Activated CD8-positive, alpha-beta T cell treated with anti-CD3 and anti-CD28 coated beads, Interleukin-2, amount 10 ng/mL, durations not matched to agents 7 days and 5 days (primary cell): Measurements from ENCODE around the gene PTPRH. TPM values are rescaled to one million over a fixed set of nuclear protein-coding genes. Genes with fewer than 3 reads are reported as not detected.
A peak's percentile ranks its signal among the peaks of the same experiment; 100 is the strongest.

ENCODE experiments used
- ATAC-seq: fragments of 150-1000 bp; cut with Tn5 transposase; one replicate; pipeline ENCODE4 v1.10.0; 2021; ENCODE audit warnings: moderate library complexity
- CTCF ChIA-PET: fragments of 350-600 bp; sonication (Branson Sonifier 250); formaldehyde crosslinking; loops from one replicate; lab custom pipeline; 2021; ENCODE audit warnings: antibody characterized with exemption; lab: Charles Lee
- POLR2A ChIA-PET: fragments of 350-600 bp; sonication (Branson Sonifier 250); formaldehyde crosslinking; loops from one replicate; lab custom pipeline; 2021; ENCODE audit warnings: antibody characterized with exemption; lab: Charles Lee
- DNase-seq: peaks from one replicate; pipeline ENCODE4 v3.0.0-alpha.2; 2020
- H3K27ac Mint-ChIP-seq: one replicate; pipeline ENCODE4 v1.8.0; 2021; ENCODE audit warnings: mild to moderate bottlenecking, mixed read lengths
- H3K27me3 Mint-ChIP-seq: one replicate; pipeline ENCODE4 v1.8.0; 2021; ENCODE audit warnings: low read depth, mixed read lengths
- H3K36me3 Mint-ChIP-seq: one replicate; pipeline ENCODE4 v1.8.0; 2021; ENCODE audit warnings: low read depth, mixed read lengths
- H3K4me1 Mint-ChIP-seq: one replicate; pipeline ENCODE4 v1.8.0; 2021; ENCODE audit warnings: low read depth, mixed read lengths
- H3K4me3 Mint-ChIP-seq: one replicate; pipeline ENCODE4 v1.8.0; 2021; ENCODE audit warnings: mild to moderate bottlenecking, mixed read lengths
- H3K9me3 Mint-ChIP-seq: one replicate; pipeline ENCODE4 v1.8.0; 2022; ENCODE audit warnings: mixed read lengths; ENCODE audit not compliant: insufficient read depth
- total RNA-seq, 2 experiments: library from RNA; stranded (reverse); gene quantifications; one replicate each; pipeline ENCODE4 v1.2.3, GENCODE V29; 2021

Gene PTPRH
- total RNA-seq, 2 experiments from 2014 or later, result not detected

DNA sequence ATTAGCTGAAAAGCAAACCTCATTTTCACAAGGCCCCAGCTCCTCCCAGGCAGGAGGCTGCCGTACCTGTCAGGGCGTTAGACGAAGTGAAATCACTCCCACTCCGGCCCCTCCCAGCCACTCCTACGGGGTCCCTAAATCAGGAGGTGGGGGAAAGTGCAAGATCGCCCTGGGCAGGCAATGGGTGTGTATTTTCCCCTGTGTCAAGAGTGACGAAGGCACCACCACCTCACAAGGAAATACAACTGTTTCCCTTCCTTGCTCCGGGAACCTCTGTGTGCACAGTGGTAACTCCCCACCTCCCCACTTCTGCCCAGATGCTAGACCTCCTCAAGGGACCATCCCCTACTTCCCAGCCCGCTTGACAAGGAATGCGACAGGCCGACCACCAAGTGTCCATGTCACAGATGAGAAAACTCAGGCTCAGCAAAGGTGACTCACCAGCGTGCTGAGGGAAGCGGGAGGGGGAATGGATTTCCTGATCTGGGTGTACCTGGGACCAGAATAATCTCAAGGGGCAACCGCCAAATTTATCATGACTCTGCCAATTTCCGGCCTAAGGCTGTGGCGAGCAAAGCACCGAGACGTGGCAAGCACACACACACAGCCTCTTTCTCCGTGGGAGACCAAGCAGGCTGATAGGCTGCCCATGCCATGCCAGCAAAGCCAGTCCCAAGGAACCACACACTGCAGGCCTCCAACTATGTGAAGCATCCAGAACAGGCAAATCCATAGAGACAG lies 42.2 kb upstream of the PTPRH start:
- peak; percentile 25 for ATAC-seq
- Mint-ChIP-seq H3K27ac (peak overlapping the region; percentile 97), H3K4me1 (peaks cover 60% of the 10 kb centered on the region), H3K9me3 (no peaks in the 10 kb centered on the region), H3K4me3 (peak overlapping the region; percentile 91), H3K36me3 (peaks cover 63% of the 10 kb centered on the region), H3K27me3 (no peaks in the 10 kb centered on the region)
- CTCF ChIA-PET, result interaction anchor here (1.0 to 1.8 kb wide), 4 partner anchors 41 to 252 kb away, joined by 3 to 6 read pairs (median 4); partner anchors contain the start of gene DNAAF3
- POLR2A ChIA-PET, result interaction anchor here (0.9 kb wide), 1 partner anchor 8 kb away, joined by 3 read pairs; no protein-coding TSS in a partner anchor
- DNase-seq, result peak; percentile 65

DNA sequence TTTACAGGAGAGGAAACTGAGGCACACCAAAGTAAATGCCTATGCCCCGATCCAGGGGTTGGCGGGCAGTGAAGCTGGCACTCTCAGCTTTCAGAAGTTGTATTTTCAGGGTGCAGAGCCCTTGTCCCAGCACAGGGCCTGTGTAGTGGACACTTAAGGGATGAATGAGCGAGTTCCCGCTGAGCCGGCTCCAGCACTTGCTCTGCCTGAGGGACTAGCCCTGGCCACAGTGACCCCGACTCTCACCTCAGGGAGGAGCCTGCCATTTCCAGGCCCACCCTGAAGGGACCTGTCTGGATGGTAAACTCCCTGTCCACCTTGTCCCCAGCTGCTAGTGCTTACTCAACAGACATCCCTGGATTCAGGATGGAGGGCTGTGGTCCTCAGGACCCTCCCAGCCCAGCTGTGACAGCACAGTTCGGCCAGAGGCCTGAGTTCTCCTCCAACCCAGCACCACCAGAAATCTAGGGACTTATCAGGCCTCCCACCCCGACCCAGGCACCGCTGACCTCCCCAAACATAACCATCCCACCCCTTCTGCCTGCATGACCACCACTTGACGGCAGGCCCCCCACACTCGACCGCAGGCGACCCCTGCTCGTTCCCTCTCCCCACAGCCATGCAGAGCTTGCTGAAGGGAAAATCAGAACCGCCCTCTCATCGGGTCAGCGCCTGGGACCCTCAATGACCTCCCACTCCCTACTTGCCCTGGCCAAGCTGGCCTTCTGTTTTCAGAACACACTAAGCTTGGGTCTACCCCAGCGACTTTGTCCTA lies 41.1 kb upstream of the PTPRH start:
- Mint-ChIP-seq H3K36me3 (peaks cover 61% of the 10 kb centered on the region), H3K9me3 (no peaks in the 10 kb centered on the region), H3K4me3 (peak overlapping the region; percentile 91), H3K27me3 (no peaks in the 10 kb centered on the region), H3K27ac (peak overlapping the region; percentile 97), H3K4me1 (peaks cover 50% of the 10 kb centered on the region)
- no peak for DNase-seq
- CTCF ChIA-PET, result interaction anchor here (1.0 to 1.8 kb wide), 3 partner anchors 42 to 109 kb away, joined by 3 to 6 read pairs (median 3); partner anchors contain the start of gene DNAAF3
- POLR2A ChIA-PET, result interaction anchor here (0.9 to 1.1 kb wide), 2 partner anchors 9 kb away, joined by 3 to 4 read pairs; partner anchors contain the start of gene PPP6R1
- no peak for ATAC-seq

DNA sequence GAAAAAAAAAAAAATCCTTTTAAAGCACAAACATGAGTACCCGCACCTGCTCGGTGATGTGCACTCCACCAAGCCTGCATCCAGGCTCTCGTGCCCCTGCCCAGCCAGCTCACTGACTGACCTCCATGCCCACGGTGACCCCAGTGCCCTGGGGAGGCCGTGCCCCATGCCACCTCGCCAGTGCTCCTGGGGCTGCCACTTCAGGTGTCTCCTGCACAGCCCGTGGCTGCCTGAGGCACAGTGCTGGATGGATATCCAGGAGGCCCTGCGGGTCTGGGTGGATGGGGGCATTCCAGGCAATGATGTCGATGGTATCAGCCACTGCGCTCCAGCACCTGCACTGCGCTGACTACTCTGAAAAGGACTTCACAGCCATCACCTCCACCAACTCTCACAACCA lies 40.5 kb upstream of the PTPRH start:
- Mint-ChIP-seq H3K36me3 (peaks cover 56% of the 10 kb centered on the region), H3K27me3 (no peaks in the 10 kb centered on the region), H3K4me1 (peaks cover 50% of the 10 kb centered on the region), H3K9me3 (no peaks in the 10 kb centered on the region), H3K27ac (no peak overlapping the region), H3K4me3 (no peak overlapping the region)
- DNase-seq (no peak), ATAC-seq (no peak)
- CTCF ChIA-PET, result interaction anchor here (1.8 kb wide), 1 partner anchor 42 kb away, joined by 6 read pairs; no protein-coding TSS in a partner anchor
- POLR2A ChIA-PET, result interaction anchor here (0.8 to 1.1 kb wide), 2 partner anchors 9 to 158 kb away, joined by 3 to 4 read pairs; partner anchors contain the start of genes PPP6R1 and UBE2S

DNA sequence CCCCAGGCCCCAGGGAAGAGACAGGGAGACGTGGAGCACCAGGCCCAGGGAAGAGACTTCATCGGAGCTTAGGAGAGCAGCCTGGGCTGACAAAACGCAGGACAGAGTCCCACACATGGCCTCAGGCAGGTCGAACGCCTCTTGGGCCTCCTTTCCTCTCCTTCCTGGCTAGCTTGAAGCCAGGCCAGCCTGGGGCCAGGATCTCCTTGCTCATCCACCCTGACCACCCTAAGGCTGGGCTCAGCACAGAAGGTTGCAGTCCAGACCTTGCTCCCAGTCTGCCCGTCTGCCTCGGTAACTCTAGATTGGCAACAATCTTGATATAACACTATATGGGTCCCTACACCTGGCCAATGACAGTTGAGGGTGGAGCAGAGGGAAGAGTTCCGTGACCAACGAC lies 39.4 kb upstream of the PTPRH start:
- H3K9me3 Mint-ChIP-seq, result no peaks in the 10 kb centered on the region
- no peaks in the 10 kb centered on the region for H3K27me3 Mint-ChIP-seq
- CTCF ChIA-PET, result no interaction called here
- DNase-seq, result no peak
- H3K4me3 Mint-ChIP-seq, result no peak overlapping the region
- POLR2A ChIA-PET, result interaction anchor here (0.7 kb wide), 1 partner anchor 11 kb away, joined by 3 read pairs; the partner anchor contains the start of gene PPP6R1
- peaks cover 56% of the 10 kb centered on the region for H3K36me3 Mint-ChIP-seq
- peaks cover 48% of the 10 kb centered on the region for H3K4me1 Mint-ChIP-seq
- peak overlapping the region; percentile 74 for H3K27ac Mint-ChIP-seq
- ATAC-seq, result no peak

DNA sequence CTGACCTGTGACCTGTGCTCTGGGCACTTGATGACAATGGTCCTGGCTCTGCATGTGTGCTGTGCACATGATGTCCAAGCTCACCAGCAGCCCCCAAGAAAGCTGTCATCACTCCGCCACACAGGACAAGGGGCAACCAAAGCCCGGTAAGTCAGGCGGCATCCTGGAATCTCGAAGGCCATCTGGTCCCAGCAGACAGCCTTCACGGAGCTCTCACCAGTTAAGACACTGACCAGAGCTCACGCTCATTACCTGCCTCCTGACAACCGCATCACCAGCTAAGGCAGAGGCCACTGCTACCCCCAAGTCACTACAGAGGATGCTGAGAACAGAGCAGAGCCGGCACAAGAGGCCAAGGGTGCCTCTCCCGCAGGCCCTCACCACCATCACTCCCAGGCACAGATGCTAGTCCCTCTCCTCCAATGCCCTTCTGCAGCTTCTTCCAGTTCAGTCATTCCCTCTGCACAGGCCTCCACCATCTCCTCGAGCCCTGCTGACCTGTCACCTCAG lies 38.9 kb upstream of the PTPRH start:
- no peaks in the 10 kb centered on the region for H3K9me3 Mint-ChIP-seq
- no peaks in the 10 kb centered on the region for H3K27me3 Mint-ChIP-seq
- peak overlapping the region; percentile 74 for H3K27ac Mint-ChIP-seq
- ATAC-seq, result no peak
- H3K36me3 Mint-ChIP-seq, result peaks cover 54% of the 10 kb centered on the region
- DNase-seq, result no peak
- no peak overlapping the region for H3K4me3 Mint-ChIP-seq
- H3K4me1 Mint-ChIP-seq, result peaks cover 43% of the 10 kb centered on the region
- ChIA-PET POLR2A (interaction anchor here (0.7 kb wide), 1 partner anchor 11 kb away, joined by 3 read pairs; the partner anchor contains the start of gene PPP6R1), CTCF (no interaction called here)

DNA sequence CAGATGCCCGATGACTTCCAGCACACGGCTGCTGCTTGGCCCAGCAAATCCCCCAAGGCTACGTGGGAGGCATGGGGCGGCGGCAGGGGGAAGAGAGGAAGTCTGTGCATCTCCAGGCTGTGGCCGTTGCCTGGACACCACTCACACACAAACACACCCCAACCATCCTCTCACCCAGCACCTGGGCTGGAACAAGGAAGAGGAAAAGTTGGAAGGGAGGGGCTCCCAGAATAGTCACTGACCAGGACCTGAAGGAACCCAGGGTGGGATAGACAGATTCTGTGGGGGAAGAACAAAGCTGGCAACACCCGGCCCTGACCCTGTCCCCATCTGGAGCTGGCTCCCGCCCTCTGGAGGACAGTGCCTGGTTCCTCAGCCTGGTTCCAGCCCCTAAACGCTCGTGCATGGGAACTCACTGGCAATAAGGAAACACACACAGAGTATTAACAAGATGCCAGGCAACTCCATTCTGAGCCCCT lies 38.4 kb upstream of the PTPRH start:
- no peaks in the 10 kb centered on the region for H3K9me3 Mint-ChIP-seq
- H3K36me3 Mint-ChIP-seq, result peaks cover 50% of the 10 kb centered on the region
- peak overlapping the region; percentile 74 for H3K27ac Mint-ChIP-seq
- H3K4me3 Mint-ChIP-seq, result no peak overlapping the region
- CTCF ChIA-PET, result no interaction called here
- no peak for DNase-seq
- POLR2A ChIA-PET, result no interaction called here
- peaks cover 39% of the 10 kb centered on the region for H3K4me1 Mint-ChIP-seq
- ATAC-seq, result no peak
- H3K27me3 Mint-ChIP-seq, result no peaks in the 10 kb centered on the region

DNA sequence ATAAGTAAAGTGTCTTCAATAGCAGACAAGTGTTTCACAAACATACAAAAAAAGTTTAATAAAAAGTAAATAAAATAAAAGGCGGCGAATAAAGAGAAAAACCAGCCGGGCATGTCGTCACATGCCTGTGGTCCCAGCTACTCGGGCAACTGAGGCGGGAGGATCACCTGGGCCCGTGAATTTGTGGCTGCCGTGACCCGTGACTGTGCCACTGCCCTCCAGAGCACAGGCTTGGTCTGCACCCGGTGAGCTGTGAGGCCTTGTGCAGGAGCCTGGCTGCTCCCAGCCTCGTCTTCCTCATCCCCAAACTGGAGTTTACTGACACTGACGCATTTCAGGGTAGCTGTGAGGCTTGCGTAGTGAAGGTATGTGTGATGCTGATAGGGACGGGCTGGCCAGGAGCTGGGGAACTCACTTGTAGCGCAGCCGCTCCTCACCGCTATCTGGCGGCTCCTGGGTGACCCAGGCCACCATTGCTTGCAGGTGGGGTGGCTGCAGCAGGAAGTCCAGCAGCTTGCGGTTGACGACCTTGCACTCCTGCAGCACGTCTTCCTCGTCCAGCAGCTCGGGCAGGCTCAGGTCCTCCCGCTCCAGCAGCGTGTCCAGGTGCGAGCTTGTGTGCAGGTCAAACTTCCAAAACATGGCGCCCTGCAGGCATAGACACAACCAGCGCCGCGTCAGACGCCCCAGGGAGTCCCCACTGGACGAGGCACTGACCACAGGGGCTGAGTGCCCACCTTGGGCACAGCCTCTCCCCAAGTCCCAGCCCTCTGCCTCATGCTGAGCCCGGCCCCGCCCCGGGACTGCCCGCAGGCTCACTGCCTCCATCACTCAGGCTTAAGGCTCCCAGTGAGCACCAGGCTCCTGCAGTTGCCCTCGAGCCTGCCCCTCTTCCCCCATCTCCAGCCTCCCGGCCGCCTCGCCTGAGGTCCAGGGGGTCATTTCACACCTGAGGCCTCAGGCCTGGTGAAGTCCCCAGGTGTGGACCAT lies 37.5 kb upstream of the PTPRH start:
- no peaks in the 10 kb centered on the region for H3K27me3 Mint-ChIP-seq
- no peak overlapping the region for H3K27ac Mint-ChIP-seq
- no peak overlapping the region for H3K4me3 Mint-ChIP-seq
- no peak for ATAC-seq
- H3K36me3 Mint-ChIP-seq, result peaks cover 52% of the 10 kb centered on the region
- H3K4me1 Mint-ChIP-seq, result peaks cover 31% of the 10 kb centered on the region
- CTCF ChIA-PET, result no interaction called here
- POLR2A ChIA-PET, result interaction anchor here (1.9 kb wide), 1 partner anchor 12 kb away, joined by 7 read pairs; the partner anchor contains the start of gene PPP6R1
- no peak for DNase-seq
- no peaks in the 10 kb centered on the region for H3K9me3 Mint-ChIP-seq

DNA sequence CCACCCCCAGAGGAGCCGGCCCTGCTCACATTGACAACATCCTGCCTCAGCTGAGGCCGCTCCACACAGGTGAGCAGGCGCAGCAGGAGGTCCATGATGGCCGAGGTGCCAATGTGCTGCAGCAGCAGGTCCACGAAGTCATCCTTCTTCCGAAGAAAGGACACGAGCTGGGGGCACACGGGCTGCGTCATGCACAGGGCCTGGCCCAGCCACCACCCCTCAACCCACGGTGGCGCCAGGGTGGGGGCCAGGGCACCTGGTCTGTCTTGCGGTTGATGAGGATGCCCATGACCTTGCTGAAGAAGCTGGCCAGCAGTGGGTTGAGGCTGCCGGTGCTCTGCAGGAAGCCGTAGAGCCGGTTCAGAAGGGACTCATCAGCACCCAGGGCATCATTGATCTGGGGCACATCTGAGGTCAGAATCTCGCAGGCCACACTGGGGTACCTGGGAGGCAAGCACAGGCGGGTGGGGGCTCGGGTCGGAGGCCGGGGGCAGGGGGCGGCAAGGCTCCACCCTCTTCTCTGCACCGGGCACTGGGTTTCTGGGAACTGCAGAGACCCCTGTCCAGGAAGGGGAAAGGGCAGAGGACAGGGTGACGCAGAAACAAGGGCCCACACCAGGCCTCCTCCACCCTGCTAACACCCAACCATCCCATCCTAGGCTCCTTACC lies 36.1 kb upstream of the PTPRH start:
- Mint-ChIP-seq H3K9me3 (no peaks in the 10 kb centered on the region), H3K27ac (no peak overlapping the region), H3K4me1 (peaks cover 17% of the 10 kb centered on the region), H3K4me3 (no peak overlapping the region), H3K27me3 (no peaks in the 10 kb centered on the region), H3K36me3 (peaks cover 44% of the 10 kb centered on the region)
- CTCF ChIA-PET, result no interaction called here
- ATAC-seq (no peak), DNase-seq (no peak)
- POLR2A ChIA-PET, result interaction anchor here (0.7 to 1.9 kb wide), 2 partner anchors 10 to 14 kb away, joined by 3 to 7 read pairs; partner anchors contain the start of gene PPP6R1

DNA sequence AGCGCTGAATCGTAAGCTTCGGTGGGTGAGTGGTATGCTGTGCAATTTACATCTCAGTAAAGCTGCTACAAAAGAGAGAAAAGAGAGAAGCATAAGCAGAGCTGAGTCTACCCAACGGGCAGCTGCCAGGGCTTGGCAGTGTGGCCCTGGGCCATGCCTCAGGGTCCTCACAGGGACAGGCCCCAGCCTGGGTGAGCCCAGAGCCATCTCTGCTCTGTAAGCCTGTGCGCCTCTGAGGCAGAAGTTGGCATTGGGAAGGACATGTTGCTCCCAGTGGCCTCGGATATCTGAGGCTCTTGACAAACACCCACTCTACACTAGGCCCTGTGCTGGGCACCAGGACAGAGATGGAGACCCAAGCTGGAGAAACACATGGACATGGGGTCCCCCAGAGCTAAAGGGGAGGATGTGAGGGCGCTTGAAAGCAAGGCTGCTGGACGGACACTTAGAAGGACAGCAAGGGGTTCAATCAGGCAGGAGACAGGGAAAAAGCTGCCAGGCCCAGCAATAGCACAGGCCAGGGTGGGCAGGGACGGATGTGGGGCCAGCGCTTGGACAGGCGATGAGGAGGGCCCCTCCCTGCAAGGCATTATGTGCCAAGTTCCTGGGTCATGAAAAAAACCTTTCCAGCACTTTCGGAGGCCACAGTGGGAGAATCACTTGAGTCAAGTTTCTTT lies 34.8 kb upstream of the PTPRH start:
- ATAC-seq, result no peak
- POLR2A ChIA-PET, result no interaction called here
- H3K27me3 Mint-ChIP-seq, result no peaks in the 10 kb centered on the region

DNA sequence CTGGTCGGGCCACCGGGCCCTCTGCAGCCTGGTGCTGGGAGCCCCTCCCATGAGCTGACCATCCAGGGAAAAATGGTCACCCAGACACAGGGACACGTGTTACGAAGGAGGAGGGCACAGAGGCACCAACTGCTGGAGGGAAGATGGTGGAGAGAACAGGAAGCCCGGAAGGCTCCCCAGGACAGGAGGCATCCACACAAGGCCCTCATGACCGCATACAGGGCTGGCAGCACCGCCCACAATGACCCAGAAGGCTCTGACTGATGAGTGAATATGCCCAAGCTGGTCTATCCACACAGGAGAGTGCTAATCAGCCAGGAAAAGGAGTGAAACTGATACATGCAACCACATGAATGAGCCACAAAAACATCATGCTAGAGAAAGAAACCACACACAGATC lies 33.2 kb upstream of the PTPRH start:
- DNase-seq (no peak), ATAC-seq (no peak)
- H3K36me3 Mint-ChIP-seq, result peaks cover 50% of the 10 kb centered on the region
- no peak overlapping the region for H3K4me3 Mint-ChIP-seq
- CTCF ChIA-PET, result no interaction called here
- H3K4me1 Mint-ChIP-seq, result peaks cover 3% of the 10 kb centered on the region
- H3K27ac Mint-ChIP-seq, result peak overlapping the region; percentile 30
- H3K27me3 Mint-ChIP-seq, result no peaks in the 10 kb centered on the region
- no peaks in the 10 kb centered on the region for H3K9me3 Mint-ChIP-seq
- POLR2A ChIA-PET, result interaction anchor here (1.5 kb wide), 1 partner anchor 11 kb away, joined by 4 read pairs; no protein-coding TSS in a partner anchor

More for the DNA sequence above, 34.8 kb upstream of the PTPRH start:
- Mint-ChIP-seq H3K27ac (peak overlapping the region; percentile 20), H3K9me3 (no peaks in the 10 kb centered on the region), H3K36me3 (peaks cover 49% of the 10 kb centered on the region), H3K4me1 (peaks cover 16% of the 10 kb centered on the region), H3K4me3 (no peak overlapping the region)
- CTCF ChIA-PET, result interaction anchor here (0.7 kb wide), 1 partner anchor 13 kb away, joined by 3 read pairs; no protein-coding TSS in a partner anchor
- DNase-seq, result no peak
